GM23338 (cell line): ENCODE results near the gene SND1. TPM values are rescaled to one million over a fixed set of nuclear protein-coding genes. Genes with fewer than 3 reads are reported as not detected.

Experiments used
- ATAC-seq: fragments of 200-7000 bp; cut with Tn5 transposase; 3 replicates; pipeline ENCODE4 v1.9.1; 2020
- DNase-seq: peaks from one replicate; pipeline ENCODE4 v3.0.0-alpha.2; 2015; ENCODE audit warnings: low spot score
- H2AFZ ChIP-seq: fragments of 200-600 bp; sonication (generic); 2 replicates; pipeline ENCODE4 v1.8.0; 2016; ENCODE audit warnings: antibody characterized with exemption, mild to moderate bottlenecking, moderate library complexity
- H3F3A ChIP-seq: fragments of 200-600 bp; sonication (generic); replicated peaks from 2 replicates; pipeline ENCODE4 v1.8.0; 2017; ENCODE audit warnings: antibody characterized with exemption, mixed run types, low read depth
- H3K27ac ChIP-seq: fragments of 200-600 bp; sonication (generic); 2 replicates; pipeline ENCODE4 v1.6.1; 2016; ENCODE audit warnings: low read depth
- H3K27me3 ChIP-seq: fragments of 200-600 bp; sonication (generic); 2 replicates; pipeline ENCODE4 v1.8.0; 2016; ENCODE audit warnings: mild to moderate bottlenecking, mixed run types, moderate library complexity; ENCODE audit not compliant: insufficient read depth
- H3K36me3 ChIP-seq: fragments of 200-600 bp; sonication (generic); 2 replicates; pipeline ENCODE4 v1.8.0; 2016; ENCODE audit warnings: mild to moderate bottlenecking; ENCODE audit not compliant: insufficient read depth
- H3K4me1 ChIP-seq: fragments of 200-600 bp; sonication (generic); 2 replicates; pipeline ENCODE4 v1.8.0; 2016; ENCODE audit warnings: mild to moderate bottlenecking, moderate library complexity; ENCODE audit not compliant: insufficient read depth
- H3K4me2 ChIP-seq: fragments of 200-600 bp; sonication (generic); 2 replicates; pipeline ENCODE4 v1.7.1; 2017; ENCODE audit warnings: mixed run types
- H3K4me3 ChIP-seq: fragments of 200-600 bp; sonication (generic); 2 replicates; pipeline ENCODE4 v1.6.1; 2016; ENCODE audit warnings: mixed run types
- H3K79me2 ChIP-seq: fragments of 200-600 bp; sonication (generic); replicated peaks from 2 replicates; pipeline ENCODE4 v1.8.0; 2017; ENCODE audit warnings: mild to moderate bottlenecking; ENCODE audit not compliant: insufficient read depth
- H3K9me2 ChIP-seq: fragments of 200-600 bp; sonication (generic); 2 replicates; pipeline ENCODE4 v1.8.0; 2017; ENCODE audit not compliant: insufficient read depth
- H4K20me1 ChIP-seq: fragments of 200-600 bp; sonication (generic); replicated peaks from 2 replicates; pipeline ENCODE4 v1.8.0; 2017; ENCODE audit warnings: mild to moderate bottlenecking; ENCODE audit not compliant: insufficient read depth
- H3K27ac Mint-ChIP-seq: 2 replicates; pipeline ENCODE4 v1.8.0; 2020; ENCODE audit warnings: inconsistent platforms, mild to moderate bottlenecking, moderate library complexity, mixed read lengths
- H3K27me3 Mint-ChIP-seq: 3 replicates; pipeline ENCODE4 v1.8.0; 2022; ENCODE audit warnings: low read depth, mild to moderate bottlenecking, moderate library complexity, mixed read lengths, inconsistent platforms; ENCODE audit not compliant: insufficient read depth, poor library complexity
- H3K36me3 Mint-ChIP-seq: 3 replicates; pipeline ENCODE4 v1.8.0; 2021; ENCODE audit warnings: low read depth, mild to moderate bottlenecking, inconsistent platforms, moderate library complexity, mixed read lengths
- H3K4me1 Mint-ChIP-seq: 3 replicates; pipeline ENCODE4 v1.8.0; 2020; ENCODE audit warnings: mild to moderate bottlenecking, inconsistent platforms, mixed read lengths
- H3K4me3 Mint-ChIP-seq: 3 replicates; pipeline ENCODE4 v1.8.0; 2021; ENCODE audit warnings: moderate library complexity, mild to moderate bottlenecking, inconsistent platforms, mixed read lengths
- H3K9me3 Mint-ChIP-seq: 3 replicates; pipeline ENCODE4 v1.8.0; 2020; ENCODE audit warnings: moderate library complexity, mild to moderate bottlenecking, inconsistent platforms, mixed read lengths
- CREB1 ChIP-seq: fragments of 250-450 bp; sonication (Bioruptor Pico); IDR thresholded peaks from 2 replicates; pipeline ENCODE4 v1.5.0; 2020; ENCODE audit warnings: low read depth, mild to moderate bottlenecking, moderate library complexity
- CTCF ChIP-seq, 2 experiments: fragments of 200-600 bp in 1 of 2; sonication (generic) in 1 of 2; conservative IDR thresholded peaks; 2 replicates each; pipeline versions ENCODE4 v1.5.1 to v1.6.1; 2016 to 2017; ENCODE audit warnings: antibody characterized with exemption in 2 of 2, low read depth in 2 of 2, mild to moderate bottlenecking in 2 of 2, moderate library complexity in 1 of 2
- ETS1 ChIP-seq: IDR thresholded peaks from 2 replicates; pipeline ENCODE4 v1.6.1; 2016; ENCODE audit warnings: antibody characterized with exemption
- EZH2 ChIP-seq: fragments of 200-600 bp; sonication (generic); IDR thresholded peaks from one replicate; pipeline ENCODE4 v1.8.0; 2017; ENCODE audit warnings: antibody characterized with exemption, mild to moderate bottlenecking, low read depth; ENCODE audit not compliant: unreplicated experiment
- EZH2phosphoT487 ChIP-seq: fragments of 200-600 bp; sonication (generic); IDR thresholded peaks from one replicate; pipeline ENCODE4 v1.8.1; 2018; ENCODE audit warnings: antibody characterized with exemption; ENCODE audit not compliant: unreplicated experiment
- JUNB ChIP-seq: IDR thresholded peaks from one replicate; pipeline ENCODE4 v1.6.1; 2016; ENCODE audit warnings: antibody characterized with exemption; ENCODE audit not compliant: unreplicated experiment
- NANOG ChIP-seq: IDR thresholded peaks from 2 replicates; pipeline ENCODE4 v1.6.1; 2016; ENCODE audit warnings: antibody characterized with exemption, borderline replicate concordance
- POLR2AphosphoS5 ChIP-seq: IDR thresholded peaks from 2 replicates; pipeline ENCODE4 v1.6.1; 2016; ENCODE audit warnings: antibody characterized with exemption, low read depth
- REST ChIP-seq: IDR thresholded peaks from one replicate; pipeline ENCODE4 v1.6.1; 2018; ENCODE audit warnings: antibody characterized with exemption; ENCODE audit not compliant: unreplicated experiment
- STAT1 ChIP-seq: IDR thresholded peaks from one replicate; pipeline ENCODE4 v1.6.1; 2016; ENCODE audit warnings: antibody characterized with exemption; ENCODE audit not compliant: unreplicated experiment
- ZNF114 ChIP-seq: fragments of 250-450 bp; sonication (Bioruptor Pico); IDR thresholded peaks from 2 replicates; pipeline ENCODE4 v1.5.0; 2020; ENCODE audit warnings: mild to moderate bottlenecking, moderate library complexity
- ZNF331 ChIP-seq: fragments of 250-450 bp; sonication (Bioruptor Pico); IDR thresholded peaks from 2 replicates; pipeline ENCODE4 v1.5.0; 2020; ENCODE audit warnings: low read depth, mild to moderate bottlenecking, moderate library complexity
- ZNF462 ChIP-seq: fragments of 250-450 bp; sonication (Bioruptor Pico); IDR thresholded peaks from 2 replicates; pipeline ENCODE4 v1.5.0; 2020; ENCODE audit warnings: mild to moderate bottlenecking, moderate library complexity
- polyA plus RNA-seq: library from polyadenylated mRNA; unstranded; fragments of >200 nt; fragmentation: Nextera tagmentation; extraction: Ambion mirVana; gene quantifications from 2 replicates; pipeline ENCODE4 v1.2.1, GENCODE V29; 2016
- total RNA-seq: library from RNA; depleted of rRNA; stranded (reverse); fragments of >200 nt; shearing (Covaris generic); gene quantifications from 2 replicates; pipeline ENCODE4 v1.2.3, GENCODE V29; 2014

SND1 gene
- total and polyA plus RNA-seq, 2 experiments from 2014 or later: 107 to 254 TPM

GRCh38 chr7:127979113-127979727 is 327.2 kb downstream of the SND1 start:
- Histone ChIP-seq H3K9me2 (no peaks in the 10 kb centered on the region; the same call in 1 of the 2 replicates), H3K79me2 (peaks cover 19% of the 10 kb centered on the region), H3K4me2 (no peak overlapping the region), H3K36me3 (peaks cover 14% of the 10 kb centered on the region), H3F3A (0 out of 2 replicates have a peak, but pooled peaks cover 3% of the 10 kb centered on the region), H3K27ac (no peak overlapping the region), H4K20me1 (peaks cover 15% of the 10 kb centered on the region; the same call in 1 of the 2 replicates), H3K27me3 (no peaks in the 10 kb centered on the region), H3K4me3 (no peak overlapping the region), H3K4me1 (peaks cover 24% of the 10 kb centered on the region), H2AFZ (no peak overlapping the region)
- DNase-seq: no peak
- H3K4me3 Mint-ChIP-seq: no peak overlapping the region
- H3K27me3 Mint-ChIP-seq: peaks cover 16% of the 10 kb centered on the region
- no peak overlapping the region for H3K27ac Mint-ChIP-seq
- peaks cover 44% of the 10 kb centered on the region for H3K36me3 Mint-ChIP-seq
- H3K9me3 Mint-ChIP-seq: peaks cover 27% of the 10 kb centered on the region
- ATAC-seq: no peak
- TF ChIP-seq ZNF114 (CRISPR knock-in tag): no peak
- no peak for TF ChIP-seq REST
- no peak for TF ChIP-seq ETS1
- TF ChIP-seq STAT1: no peak
- TF ChIP-seq JUNB: no peak
- TF ChIP-seq ZNF462: no peak
- TF ChIP-seq POLR2AphosphoS5: no peak
- TF ChIP-seq ZNF331 (CRISPR knock-in tag): no peak
- TF ChIP-seq NANOG: no peak
- no peak for TF ChIP-seq EZH2
- no peak for TF ChIP-seq CREB1 (CRISPR knock-in tag)
- TF ChIP-seq CTCF (conservative IDR thresholded peaks at IDR 0.05; ENCODE audit: low read depth in 2 of 2): no peak
- no peak for TF ChIP-seq EZH2phosphoT487
- H3K4me1 Mint-ChIP-seq: peaks cover 27% of the 10 kb centered on the region
